Suppressor macrophage treated with lipopolysaccharide for 4 hours (primary cell): ENCODE measurements around the gene SVOP.
A peak's percentile ranks its signal among the peaks of the same experiment; 100 is the strongest.
"Not testable (repeated sequence)": the region's sequence is repeated elsewhere in the genome, so short reads cannot be mapped to it uniquely, and the experiment has no call there.

Experiments used
- DNase-seq: peaks from one replicate; pipeline ENCODE4 v3.0.0-alpha.2; 2020

The SVOP gene

DNA sequence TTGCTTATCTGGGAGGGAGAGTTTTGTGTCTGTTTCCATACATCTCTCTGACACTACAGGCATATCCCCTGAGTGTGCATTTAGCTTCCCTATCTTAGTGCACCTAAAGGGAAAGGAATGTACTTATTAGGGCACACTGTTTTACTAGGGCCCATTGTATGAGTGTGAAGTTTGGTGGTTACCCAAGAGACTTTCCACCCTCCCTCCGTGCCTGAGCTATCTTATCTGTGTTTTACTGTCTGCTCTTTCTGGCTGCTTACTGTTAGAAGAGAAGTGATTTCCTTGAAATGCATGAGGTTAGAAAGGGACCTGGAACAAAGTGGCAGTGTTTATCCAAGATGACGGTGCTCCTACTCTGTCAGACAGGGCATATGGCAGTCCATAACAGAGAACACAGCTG is 8.5 kb upstream of the SVOP start:
- no peak for DNase-seq

DNA sequence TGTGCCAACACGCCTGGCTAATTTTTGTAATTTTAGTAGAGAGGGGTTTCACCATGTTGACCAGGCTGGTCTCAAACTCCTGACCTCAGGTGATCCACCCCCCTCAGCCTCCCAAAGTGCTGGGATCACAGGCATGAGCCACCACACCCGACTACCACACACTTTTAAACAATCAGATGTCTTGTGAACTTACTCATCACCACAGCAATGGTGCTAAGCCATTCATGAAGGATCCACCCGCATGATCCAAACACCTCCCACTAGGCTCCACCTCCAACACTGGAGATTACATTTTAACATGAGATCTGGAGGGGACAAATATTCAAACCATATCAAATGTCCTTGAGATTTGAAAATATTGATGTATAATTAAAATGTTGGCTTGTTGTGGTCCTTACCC is 7.8 kb upstream of the SVOP start:
- DNase-seq, result not testable (repeated sequence)

DNA sequence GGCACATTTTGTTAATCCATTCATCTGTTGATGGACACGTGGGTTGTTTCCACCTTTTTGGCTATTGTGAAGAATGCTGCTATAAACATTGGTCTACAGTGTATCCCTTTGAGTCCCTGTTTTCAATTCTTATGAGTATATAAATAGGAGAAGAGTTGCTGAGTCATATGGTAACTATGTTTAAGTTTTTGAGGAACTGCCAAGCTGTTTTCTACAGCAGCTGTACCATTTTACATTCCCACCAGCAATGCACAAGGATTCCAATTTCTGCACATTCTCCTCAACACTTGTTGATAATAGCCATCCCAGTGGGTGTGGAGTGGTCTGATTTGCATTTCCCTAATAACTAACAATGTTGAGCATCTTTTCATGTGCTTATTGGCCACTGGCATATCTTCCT is 6.9 kb upstream of the SVOP start:
- peak; percentile 52 for DNase-seq

DNA sequence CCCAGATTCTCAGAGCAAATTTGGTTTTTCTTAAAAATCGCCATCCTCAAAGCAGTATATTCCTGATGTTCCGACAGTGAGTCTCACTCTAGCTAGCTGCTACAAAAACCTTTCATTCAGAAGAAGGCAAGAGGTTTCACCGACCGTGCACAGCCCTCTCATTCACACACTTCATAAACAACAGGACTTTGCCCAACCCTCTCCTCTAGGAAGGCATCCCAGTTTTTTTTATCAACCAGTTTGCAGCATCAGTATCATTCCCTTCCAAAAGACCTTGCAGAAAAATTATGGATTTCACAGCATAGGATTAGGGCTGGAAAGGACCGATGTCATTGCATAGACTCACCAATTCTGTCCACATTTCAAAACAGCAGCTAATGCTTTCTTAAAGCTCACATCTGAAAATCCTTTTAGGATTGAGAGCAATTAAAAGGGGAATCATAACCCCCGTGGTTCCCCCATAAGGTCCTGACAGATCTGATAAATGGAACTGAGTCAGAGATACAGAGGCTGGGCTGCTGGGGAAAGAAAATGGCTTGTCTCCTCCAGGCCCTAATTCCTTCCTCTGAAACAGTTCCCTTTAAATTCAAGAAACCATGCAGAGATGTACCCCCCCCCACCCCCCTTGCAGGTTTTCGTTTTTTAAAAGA is 597 bp downstream of the SVOP start:
- DNase-seq, result no peak

DNA sequence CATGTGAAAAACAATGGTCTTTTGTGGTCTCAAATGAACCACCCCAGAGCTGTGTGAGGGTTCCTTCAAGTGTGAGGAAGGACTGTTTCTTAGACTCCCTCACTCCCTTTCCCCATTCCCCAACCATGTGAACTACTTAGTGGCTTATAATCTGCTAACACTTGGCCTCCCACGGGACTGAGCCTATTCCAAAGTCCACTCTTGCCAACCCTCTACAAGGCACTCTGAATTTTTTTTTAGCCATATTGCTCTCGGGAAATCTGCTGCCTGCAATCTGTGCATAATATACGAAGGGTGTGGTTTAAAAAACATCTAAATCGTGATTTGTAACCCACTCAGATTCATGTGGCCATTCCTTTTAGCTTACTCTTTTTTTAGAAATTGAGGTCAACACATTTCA is 2.6 kb downstream of the SVOP start:
- DNase-seq, result no peak

DNA sequence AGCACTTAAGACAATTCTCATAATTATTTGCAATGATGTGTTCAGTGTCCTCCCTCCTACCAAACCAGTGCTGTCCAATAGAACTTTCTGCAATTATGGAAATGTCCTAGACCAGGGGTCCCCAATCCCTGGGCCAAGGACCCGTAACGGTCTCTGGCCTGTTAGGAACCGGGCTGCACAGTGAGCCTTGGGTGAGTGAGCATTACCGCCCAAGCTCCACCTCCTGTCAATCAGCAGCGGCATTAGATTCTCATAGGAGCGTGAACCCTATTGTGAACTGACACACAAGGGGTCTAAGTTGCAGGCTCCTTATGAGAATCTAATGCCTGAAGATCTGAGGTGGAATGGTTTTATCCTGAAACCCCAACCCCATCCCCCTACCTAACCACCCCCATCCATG is 3.9 kb downstream of the SVOP start:
- no peak for DNase-seq

DNA sequence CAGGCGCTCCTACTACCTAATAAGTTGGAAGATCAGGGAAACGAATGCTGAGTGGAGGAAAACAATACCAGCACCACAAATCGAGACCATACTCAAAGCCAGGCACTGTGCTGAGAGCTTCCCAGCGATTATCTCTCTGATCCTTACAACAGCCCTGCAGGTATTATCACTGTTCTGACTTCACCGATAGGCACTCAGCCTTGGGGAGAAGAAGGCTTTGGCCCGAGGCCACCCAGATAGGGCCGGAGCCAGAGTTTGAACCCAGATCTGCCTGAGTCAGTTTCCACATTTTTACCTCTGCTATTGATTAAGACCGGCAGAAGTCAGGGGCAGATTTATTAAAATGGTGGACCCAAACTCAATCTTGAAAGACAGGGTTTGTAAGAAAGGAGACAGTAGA is 4.9 kb downstream of the SVOP start:
- DNase-seq, result no peak

DNA sequence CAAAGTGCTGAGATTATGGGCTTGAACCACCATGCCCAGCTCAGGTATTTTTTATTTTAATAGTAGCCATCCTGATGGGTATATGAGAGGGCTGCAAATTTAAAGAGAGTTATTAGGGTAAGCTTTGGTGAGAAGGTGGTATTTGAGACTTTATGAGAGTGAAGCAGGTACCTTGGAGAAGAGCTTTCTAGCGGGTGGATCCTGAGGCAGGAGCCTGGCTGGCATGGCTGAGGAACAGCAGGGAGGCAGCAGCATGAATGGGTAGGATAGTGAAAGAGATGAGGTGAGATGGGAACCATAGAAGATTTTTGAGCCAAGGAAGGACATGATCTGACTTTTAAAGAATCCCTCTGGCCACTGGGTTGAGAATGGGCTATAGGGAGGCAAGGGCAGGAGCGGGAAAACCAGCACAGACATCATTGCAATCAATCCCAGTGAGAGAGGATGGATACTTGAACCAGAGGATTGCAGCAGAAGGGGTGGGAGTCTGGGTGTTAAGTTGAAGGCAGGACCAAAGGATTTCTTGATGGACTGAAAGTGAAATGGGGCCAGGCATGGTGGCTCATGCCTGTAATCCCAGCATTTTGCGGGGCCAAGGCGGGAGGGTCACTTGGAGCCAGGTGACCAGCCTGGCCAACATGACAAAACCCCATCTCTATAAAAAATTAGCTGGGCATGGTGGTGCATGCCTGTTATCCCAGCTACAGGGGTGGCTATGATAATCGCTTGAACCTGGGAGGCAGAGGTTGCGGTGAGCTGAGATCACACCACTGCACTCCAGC is 5.7 kb downstream of the SVOP start:
- DNase-seq, result no peak

DNA sequence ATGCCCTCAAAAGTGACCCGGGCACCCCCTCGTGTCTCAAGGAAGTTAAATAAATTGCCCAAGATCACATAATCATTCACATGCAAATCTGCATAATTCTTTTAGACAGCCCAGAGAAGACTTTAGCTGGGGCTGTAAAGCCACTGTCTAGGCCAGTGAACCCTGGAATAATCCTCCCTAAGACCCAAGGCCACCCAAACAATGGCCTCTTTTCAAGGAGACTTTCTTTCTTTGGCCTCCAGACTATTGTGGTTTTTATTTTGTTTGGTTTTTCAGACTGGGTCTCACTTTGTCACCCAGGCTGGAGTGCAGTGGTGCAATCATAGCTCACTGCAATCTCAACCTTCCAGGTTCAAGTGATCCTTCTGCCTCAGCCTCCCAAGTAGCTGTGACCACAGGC is 10.6 kb downstream of the SVOP start:
- no peak for DNase-seq

DNA sequence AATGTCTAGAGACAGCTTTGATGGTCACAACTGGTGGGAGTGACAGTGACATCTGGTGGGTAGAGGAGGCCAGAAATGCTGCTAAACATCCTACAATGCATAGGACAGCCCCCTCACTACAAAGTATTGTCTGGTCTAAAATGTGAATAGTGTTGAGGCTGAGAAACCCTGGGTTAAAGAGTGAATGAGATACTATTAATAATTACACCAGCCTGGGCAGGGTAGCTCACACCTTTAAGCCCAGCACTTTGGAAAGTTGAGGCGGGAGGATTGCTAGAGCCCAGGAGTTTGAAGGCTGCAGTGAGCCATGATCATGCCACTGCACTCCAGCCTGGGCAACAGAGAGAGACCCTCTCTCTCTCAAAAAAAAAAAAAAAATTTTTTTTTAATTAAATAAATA is 11.1 kb downstream of the SVOP start:
- no peak for DNase-seq

DNA sequence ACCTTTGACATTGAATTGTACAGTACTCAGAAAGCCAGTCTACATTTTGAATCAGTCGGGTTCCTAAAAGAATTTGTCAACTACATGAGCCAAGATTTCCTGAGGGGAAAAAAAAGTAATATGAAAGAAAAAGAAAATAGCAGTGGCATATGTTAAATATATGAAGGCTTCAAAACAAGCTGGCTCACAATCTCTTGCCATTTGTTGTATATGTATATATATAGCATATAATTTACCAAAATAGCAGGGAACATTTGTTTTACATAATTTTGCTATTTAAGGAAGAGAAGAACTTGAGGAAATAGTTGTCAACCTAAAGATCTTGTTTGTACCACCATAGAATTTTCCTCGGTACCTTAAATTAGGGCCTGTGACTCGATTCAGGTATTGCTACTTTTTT is 16.9 kb downstream of the SVOP start:
- DNase-seq, result no peak

DNA sequence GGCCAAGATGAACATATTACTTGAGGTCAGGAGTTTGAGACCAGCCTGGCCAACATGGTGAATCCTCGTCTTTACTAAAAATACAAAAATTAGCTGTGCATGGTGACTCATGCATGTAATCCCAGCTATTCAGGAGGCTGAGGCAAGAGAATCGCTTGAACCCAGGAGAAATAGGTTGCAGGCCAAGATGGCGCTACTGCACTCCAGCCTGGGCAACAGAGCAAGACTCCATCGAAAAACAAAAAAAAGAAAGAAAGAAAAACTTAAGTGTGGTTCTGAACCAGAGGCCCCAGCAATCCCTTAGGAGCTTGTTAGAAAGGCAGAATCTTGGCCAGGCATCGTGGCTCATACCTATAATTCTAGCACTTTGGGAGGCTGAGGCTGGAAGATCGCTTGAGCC is 24.5 kb downstream of the SVOP start:
- DNase-seq, result no peak

DNA sequence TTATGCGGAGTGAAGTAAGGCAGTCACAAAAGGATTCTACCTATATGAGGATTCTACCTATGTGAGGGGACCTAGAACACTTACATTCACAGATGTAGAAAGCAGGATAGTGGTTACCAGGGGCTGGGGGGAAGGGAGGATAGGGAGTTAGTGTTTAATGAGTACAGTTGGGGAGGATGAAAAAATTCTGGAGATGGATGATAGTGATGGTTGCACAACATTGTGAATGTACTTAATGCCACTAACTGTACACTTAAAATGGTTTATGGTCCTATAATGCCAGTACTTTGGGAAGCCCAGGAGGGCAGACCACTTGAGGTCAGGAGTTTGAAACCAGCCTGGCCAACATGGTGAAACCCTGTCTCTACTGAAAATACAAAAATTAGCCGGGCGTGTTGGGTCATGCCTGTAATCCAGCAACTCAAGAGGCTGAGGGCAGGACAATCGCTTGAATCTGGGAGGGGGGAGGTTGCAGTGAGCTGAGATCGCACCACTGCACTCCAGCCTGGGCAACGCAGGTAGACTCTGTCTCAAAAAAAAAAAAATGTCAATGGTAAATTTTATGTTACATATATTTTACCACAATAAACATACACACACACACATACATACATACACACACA is 25.4 kb downstream of the SVOP start:
- DNase-seq, result no peak

DNA sequence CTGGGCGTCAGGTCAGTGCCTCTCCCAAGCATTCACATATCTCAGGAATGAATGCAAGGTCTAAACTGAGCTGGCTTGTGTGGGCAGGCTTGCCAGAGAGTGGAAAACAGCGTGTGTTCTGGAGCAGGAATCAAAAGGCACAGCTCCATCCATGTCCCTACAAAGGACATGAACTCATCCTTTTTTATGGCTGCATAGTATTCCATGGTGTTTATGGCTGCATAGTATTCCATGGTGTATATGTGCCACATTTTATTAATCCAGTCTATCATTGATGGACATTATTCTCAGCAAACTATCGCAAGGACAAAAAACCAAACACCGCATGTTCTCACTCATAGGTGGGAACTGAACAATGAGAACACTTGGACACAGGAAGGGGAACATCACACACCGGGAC is 30.8 kb downstream of the SVOP start:
- DNase-seq, result not testable (repeated sequence)

DNA sequence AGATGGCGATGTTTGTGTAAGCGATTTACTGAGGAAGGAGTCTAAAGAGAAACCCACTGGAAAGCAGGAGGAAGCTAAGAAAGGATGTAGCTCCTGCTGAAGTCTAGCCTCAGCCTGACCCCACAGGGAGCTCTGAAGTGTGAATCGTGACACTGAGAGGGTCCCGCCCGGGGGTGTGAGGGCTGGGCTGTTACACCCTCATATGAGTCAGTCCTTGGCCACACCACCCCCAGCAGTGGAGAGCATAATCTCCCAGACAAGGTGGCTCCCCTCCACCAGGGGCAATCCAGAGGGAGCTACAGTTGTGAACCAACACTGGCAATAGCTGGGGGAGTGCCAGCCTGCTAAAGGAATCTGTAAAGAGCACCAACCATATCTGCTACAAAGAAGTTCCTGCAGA is 31.5 kb downstream of the SVOP start:
- DNase-seq, result no peak

DNA sequence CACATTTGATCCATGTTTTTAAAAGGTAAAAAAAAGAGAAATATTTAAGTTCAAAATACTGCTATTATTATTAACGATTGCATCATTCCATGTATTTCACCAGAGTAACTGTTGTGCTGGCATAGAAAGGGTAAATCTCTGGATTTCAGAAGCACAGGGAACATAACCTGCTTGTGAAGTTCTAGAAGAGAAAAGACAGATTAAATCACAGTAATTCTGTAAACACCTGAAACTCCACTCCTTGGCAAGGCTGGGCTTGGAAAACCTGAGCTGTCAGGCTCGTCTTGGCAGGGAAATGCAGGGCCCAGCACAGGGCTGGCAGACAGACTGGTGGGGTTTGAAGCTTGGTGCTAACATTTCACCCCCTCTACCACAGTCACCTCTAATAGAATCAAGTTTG is 35.1 kb downstream of the SVOP start:
- no peak for DNase-seq

DNA sequence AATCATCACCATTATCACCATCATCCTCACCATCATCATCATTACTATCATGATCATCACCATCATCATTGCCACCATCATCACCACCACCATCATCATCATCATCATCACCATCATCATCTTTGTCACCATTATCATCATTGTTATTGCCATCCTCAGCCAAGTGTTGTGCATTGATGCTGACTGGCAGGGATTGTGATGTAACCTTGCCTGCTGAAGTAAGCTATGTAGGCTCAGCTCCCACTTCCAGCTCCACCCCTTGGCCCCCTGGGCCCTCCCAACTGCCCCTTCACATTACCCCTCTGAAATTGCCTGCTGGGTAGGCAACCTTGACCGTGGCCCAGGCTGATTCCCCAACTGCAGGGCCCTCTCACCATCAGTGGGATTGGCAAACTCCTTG is 37.6 kb downstream of the SVOP start:
- no peak for DNase-seq

DNA sequence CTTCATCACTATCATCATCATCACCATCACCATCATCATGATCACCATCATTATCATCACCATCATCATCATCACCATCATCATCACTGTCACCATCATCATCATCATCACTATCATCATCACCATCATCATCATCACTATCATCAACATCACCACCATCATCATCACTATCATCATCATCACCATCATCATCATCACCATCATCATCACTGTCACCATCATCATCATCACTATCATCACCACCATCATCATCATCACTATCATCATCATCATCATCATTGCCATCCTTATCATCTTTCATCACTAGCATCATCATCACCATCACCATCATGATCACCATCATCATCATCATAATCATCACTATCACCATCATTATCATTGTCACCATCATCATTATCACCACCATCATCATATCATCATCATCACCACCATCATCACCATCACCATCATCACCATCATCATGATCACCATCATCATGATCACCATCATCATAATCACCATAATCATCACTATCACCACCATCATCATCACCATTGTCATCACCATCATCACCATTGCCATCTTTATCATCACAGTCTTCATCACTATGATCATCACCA is 38.1 kb downstream of the SVOP start:
- no peak for DNase-seq

DNA sequence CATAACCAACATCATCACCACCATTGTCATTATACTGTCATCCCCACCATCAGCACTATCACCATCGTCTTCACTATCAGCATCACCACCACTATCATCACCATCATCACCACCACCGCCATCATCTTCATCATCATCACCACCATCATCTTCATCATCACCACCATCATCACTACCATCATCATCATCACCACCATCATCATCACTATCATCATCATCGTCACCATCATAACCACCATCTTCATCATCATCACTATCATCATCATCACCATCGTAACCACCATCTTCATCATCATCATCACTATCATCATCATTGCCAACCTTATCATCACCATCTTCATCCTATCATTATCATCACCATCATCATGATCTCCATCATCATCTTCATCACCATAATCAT is 39.0 kb downstream of the SVOP start:
- no peak for DNase-seq

DNA sequence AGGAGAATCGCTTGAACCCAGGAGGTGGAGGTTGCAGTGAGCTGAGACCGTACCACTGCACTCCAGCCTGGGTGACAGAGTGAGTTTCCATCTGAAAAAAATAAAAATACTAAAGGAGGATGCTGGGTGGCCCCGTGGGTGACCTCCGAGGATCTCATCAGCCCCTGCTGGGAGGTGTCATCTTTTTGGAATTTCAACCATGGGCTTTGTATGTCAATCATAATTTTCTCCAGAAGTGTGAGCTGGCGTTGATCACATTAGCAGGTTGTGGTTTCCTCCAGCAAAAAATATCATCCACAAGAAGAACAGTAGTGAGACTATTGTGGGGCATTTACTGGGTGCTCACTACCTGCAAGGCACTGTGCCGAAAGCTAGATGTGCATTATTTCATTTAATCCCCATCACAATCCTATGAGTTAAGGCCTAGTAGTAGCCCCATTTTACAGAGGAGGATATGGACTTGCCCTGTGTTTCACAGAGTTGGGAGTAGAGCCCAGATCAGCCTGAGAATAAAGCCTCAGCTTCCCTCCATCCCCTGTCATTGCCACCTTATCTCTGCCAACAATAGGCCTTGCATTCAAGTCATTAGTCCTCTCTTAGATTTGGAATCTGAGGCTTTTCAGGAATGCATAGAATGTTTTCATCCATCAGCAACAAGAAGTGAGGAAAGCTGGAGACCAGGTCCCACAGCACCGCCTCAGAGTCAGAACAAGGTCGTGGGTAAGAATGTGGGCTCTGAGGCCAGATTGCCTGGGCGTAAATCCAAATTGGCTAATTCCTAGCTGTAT is 39.8 kb downstream of the SVOP start:
- DNase-seq, result no peak

DNA sequence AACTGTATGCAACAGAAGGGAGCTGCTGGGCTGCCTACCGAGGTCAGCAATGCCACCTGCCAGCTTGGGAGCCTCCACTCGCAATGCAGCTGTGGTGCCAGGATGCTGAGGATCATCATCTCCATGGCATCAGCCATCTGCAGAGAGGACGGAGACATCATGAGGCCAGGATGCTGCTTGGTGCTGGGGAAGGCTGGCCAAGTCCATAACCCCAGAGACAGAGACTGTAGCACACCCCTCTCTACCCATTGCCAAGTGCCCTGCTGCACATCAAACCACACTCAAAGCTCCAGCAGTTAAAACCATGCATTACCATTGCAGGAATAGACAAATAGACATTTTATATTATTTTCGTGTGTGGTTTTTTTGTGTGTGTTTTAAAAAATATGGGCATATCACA is 43.5 kb downstream of the SVOP start:
- no peak for DNase-seq

DNA sequence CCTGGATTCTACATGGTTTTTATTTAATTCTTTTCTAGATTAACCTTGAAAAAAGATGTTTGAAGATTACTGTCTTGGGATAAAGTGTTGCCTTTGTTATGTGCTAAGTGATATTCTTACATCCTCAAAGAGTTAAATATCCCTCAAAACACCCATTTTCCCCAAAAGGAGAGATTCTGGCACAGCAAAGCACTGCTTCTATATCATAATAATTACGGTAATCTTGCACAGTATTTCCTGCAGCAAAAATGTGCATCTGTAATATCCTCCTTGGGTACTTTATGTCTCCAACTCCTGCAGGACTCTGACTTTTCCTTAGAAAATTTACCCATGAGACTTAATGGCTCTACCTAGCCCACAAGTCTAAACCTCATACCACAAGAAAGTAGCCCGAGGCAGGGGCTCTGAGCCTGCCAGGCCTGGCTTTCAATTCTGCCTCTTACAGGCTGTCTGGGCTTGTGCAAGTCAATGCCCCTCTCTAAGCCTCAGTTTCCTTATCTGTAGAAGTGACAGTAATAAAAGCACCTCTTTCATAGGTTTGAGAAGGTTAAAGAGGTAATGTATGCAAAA is 45.8 kb downstream of the SVOP start:
- no peak for DNase-seq

DNA sequence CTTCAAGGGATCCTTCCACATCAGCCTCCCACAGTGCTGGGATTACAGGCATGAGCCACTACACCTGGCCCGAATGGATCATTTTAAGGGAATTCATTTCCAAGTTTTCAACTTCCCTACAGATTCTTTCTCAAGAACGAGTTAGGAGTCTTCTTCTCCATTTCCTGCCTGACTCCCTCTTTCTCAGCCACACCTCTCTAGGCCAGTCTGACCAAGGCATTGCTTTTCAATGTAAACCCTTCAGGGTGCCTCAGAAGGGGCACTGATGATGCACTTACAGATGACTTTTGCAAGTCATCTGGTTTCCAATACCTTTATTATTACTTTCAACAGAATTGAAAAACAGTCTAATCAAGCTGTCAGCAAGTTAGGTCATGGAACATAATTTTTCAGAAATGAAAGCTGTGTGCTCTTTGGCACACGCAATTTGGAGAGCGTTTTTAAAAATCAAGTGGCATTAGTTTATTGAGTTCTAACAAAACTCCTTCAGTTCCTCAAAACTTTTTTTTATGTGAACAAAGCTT is 47.2 kb downstream of the SVOP start:
- no peak for DNase-seq
